GM06990 (cell line): ENCODE results near the gene CHD2.

Experiments used
- DNase-seq: peaks from one replicate; pipeline ENCODE4 v3.0.0-alpha.2; 2011; ENCODE audit not compliant: insufficient read length; ENCODE audit errors: extremely low read depth
- H3K27me3 ChIP-seq: replicated peaks from 2 replicates; pipeline ENCODE4 v1.6.0; 2011; ENCODE audit warnings: low read length; ENCODE audit not compliant: control insufficient read depth, insufficient read depth
- H3K36me3 ChIP-seq: 2 replicates; pipeline ENCODE4 v1.5.1; 2011; ENCODE audit warnings: low read length; ENCODE audit not compliant: control insufficient read depth, insufficient read depth
- H3K4me3 ChIP-seq: replicated peaks from 2 replicates; pipeline ENCODE4 v1.5.1; 2011; ENCODE audit warnings: low read depth, mild to moderate bottlenecking, control low read depth, low read length
- TF ChIP-seq, protein P1 (sequence below): IDR thresholded peaks from 2 replicates; pipeline ENCODE4 v1.5.1; 2011; ENCODE audit warnings: low read length, control low read depth, mild to moderate bottlenecking, inconsistent platforms; ENCODE audit not compliant: insufficient read depth, poor library complexity, severe bottlenecking

CHD2 gene

DNA sequence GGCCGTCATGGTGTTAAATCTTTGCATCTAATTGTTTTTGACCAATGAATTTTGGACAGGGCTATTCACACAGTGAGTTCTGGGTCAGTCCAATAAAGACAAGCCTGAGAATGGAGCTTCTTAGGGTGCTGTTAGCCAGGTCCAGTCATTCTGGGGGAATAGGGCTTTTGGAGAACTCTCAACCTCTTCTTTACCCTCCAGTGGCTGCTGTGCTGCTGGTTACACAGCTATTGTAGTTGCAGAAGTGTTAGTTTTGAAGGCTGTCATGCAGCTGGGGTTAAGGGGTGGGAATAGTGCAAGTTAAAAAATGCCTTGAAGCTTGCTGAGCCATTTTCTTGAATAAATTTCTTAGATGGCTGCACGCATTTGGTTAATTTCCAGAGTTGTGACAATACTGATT, 89.9 kb downstream of the CHD2 start:
- Histone ChIP-seq H3K36me3 (peaks cover 25% of the 10 kb centered on the region), H3K27me3 (no peaks in the 10 kb centered on the region), H3K4me3 (no peak overlapping the region)
- DNase-seq: no peak
- TF ChIP-seq, protein P1, sequence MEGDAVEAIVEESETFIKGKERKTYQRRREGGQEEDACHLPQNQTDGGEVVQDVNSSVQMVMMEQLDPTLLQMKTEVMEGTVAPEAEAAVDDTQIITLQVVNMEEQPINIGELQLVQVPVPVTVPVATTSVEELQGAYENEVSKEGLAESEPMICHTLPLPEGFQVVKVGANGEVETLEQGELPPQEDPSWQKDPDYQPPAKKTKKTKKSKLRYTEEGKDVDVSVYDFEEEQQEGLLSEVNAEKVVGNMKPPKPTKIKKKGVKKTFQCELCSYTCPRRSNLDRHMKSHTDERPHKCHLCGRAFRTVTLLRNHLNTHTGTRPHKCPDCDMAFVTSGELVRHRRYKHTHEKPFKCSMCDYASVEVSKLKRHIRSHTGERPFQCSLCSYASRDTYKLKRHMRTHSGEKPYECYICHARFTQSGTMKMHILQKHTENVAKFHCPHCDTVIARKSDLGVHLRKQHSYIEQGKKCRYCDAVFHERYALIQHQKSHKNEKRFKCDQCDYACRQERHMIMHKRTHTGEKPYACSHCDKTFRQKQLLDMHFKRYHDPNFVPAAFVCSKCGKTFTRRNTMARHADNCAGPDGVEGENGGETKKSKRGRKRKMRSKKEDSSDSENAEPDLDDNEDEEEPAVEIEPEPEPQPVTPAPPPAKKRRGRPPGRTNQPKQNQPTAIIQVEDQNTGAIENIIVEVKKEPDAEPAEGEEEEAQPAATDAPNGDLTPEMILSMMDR: no peak

DNA sequence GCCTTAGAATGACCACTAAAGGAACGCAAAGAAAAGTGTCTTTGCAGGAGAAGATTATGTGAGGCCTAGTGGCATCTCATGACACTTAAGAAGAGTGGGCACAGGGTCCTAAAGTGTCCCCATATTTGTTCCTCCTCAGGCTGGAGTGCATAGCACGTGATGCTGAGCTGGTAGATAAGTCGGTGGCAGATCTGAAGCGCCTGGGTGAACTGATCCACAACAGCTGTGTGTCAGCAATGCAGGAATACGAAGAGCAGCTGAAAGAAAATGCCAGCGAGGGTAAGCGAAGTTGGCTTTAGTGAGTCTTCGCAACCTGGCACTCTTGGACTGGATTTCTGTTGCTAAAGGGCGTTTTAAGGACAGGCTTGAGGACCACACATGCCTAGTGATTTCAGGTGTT, 92.6 kb downstream of the CHD2 start:
- no peak for DNase-seq
- H3K4me3 ChIP-seq: no peak overlapping the region
- TF ChIP-seq, protein P1: no peak
- peaks cover 17% of the 10 kb centered on the region for H3K36me3 ChIP-seq
- no peaks in the 10 kb centered on the region for H3K27me3 ChIP-seq

DNA sequence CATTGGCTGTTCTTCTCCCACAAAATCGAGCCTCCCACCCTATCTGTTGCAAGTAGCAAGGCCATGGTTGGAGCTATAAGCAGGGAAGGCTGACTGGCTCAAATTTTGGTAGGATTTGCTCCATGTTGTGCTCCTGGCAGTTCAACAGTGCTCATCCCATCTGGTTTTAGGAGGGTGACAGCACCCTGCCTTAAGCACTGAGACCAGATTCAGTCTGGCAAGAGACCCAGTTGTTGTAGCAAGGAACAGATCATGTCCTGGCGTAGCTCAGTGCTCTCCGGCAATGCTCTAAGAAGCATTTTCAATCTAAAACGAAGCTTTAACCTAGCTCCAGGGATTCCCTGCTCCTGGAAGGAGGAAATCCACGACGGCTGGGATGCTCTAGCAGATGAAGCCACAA, 97.7 kb downstream of the CHD2 start:
- Histone ChIP-seq H3K4me3 (no peak overlapping the region), H3K36me3 (peaks cover 26% of the 10 kb centered on the region), H3K27me3 (no peaks in the 10 kb centered on the region)
- TF ChIP-seq, protein P1: no peak
- DNase-seq: no peak

DNA sequence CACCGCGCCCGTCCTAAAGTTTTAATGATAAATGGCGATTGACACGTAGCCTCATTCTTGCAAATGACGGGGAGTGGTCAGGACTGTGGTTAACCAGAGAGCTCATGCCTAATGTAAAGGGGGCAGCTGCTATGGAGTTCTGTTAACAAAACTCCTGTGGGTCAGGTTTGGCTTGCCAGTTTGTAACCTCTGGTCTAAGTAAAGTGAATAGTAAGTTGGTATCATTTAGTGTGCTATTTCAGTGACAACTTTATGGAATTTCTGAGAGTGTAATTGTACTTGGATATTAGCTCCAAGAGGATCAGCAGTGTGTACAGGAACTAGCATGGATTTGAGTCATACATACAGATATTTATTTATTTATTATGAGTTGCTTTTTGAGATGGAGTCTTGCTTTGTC, 101.0 kb downstream of the CHD2 start:
- Histone ChIP-seq H3K4me3 (no peak overlapping the region), H3K36me3 (peaks cover 29% of the 10 kb centered on the region), H3K27me3 (no peaks in the 10 kb centered on the region)
- DNase-seq: no peak
- TF ChIP-seq, protein P1: no peak

DNA sequence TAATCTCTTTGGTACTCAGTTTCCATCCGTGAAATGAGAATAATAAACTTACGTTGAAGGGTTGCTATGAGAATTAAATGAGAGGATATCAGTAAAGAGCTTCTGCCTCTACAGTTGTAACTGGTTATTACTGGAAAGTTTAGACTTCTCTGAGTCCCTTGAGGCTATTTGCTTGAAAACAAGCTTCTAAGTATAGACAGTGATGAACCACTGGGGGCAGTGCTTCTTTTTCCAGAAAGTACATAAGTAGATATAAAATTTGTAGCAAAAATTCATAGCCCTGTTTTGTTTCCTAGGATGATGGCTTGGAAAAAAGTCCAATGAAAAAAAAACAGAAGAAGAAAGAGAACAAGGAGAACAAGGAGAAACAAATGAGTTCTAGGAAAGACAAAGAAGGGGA, 101.8 kb downstream of the CHD2 start:
- no peaks in the 10 kb centered on the region for H3K27me3 ChIP-seq
- TF ChIP-seq, protein P1: no peak
- peaks cover 29% of the 10 kb centered on the region for H3K36me3 ChIP-seq
- no peak for DNase-seq
- no peak overlapping the region for H3K4me3 ChIP-seq

DNA sequence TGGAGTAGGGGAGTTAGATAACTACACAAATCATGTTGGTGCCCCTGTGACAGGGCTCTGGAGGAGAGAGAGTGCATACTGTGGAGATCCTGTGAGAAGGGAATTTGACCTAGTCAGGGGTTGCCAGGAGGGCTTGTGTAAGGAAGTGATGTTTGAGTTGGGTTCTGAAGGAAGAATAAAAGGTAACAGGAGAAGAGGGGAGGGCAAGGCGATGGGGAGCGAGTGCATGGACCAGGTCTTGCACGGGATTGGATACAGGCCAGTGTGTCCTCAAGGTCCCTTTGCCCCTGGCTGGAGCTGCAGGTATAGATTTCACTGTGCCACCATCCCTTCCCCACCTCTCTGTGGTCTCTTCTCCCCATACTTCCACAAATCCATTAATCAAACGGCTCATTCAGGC, 105.0 kb downstream of the CHD2 start:
- TF ChIP-seq, protein P1: no peak
- H3K36me3 ChIP-seq: peaks cover 33% of the 10 kb centered on the region
- H3K4me3 ChIP-seq: no peak overlapping the region
- DNase-seq: no peak
- no peaks in the 10 kb centered on the region for H3K27me3 ChIP-seq
